Thoracic aorta (tissue), 2 donors: ENCODE results near the gene SCYL2. TPM values are rescaled to one million over a fixed set of nuclear protein-coding genes. Genes with fewer than 3 reads are reported as not detected.
"Not testable (repeated sequence)": the region's sequence is repeated elsewhere in the genome, so short reads cannot be mapped to it uniquely, and the experiment has no call there.

Source experiments
- ATAC-seq: fragments of 150-250 bp; one replicate; pipeline ENCODE4 v1.8.0; 2017; ENCODE audit warnings: low read depth; ENCODE audit not compliant: insufficient number of reproducible peaks, low FRiP score
- DNase-seq: peaks from one replicate; pipeline ENCODE4 v3.0.0-alpha.2; 2020; ENCODE audit warnings: low spot score
- H3K27ac ChIP-seq, 2 donors: fragments of 200-600 bp; sonication (generic); 1 replicate in 1 of 2; 2 replicates in 1 of 2; pipeline ENCODE4 v1.5.1; 2016; ENCODE audit warnings: mild to moderate bottlenecking in 2 of 2, moderate library complexity in 2 of 2
- H3K27me3 ChIP-seq: fragments of 200-600 bp; sonication (generic); replicated peaks from 2 replicates; pipeline ENCODE4 v1.6.0; 2016; ENCODE audit warnings: mild to moderate bottlenecking; ENCODE audit not compliant: insufficient read depth
- H3K36me3 ChIP-seq: fragments of 200-600 bp; sonication (generic); one replicate; pipeline ENCODE4 v1.5.1; 2016
- H3K4me1 ChIP-seq, 2 donors: fragments of 200-600 bp; sonication (generic); 1 replicate in 1 of 2; 2 replicates in 1 of 2; pipeline versions ENCODE4 v1.5.1 to v1.6.0; 2016; ENCODE audit warnings: low read depth in 2 of 2, mild to moderate bottlenecking in 1 of 2; ENCODE audit not compliant: control insufficient read depth in 1 of 2
- H3K4me3 ChIP-seq: fragments of 200-600 bp; sonication (generic); 2 replicates; pipeline ENCODE4 v1.5.1; 2016; ENCODE audit warnings: mild to moderate bottlenecking
- H3K9me3 ChIP-seq: fragments of 200-600 bp; sonication (generic); 2 replicates; pipeline ENCODE4 v1.5.1; 2016
- CTCF ChIP-seq: fragments of 200-600 bp; sonication (generic); IDR thresholded peaks from one replicate; pipeline ENCODE4 v1.5.1; 2019; ENCODE audit warnings: antibody characterized with exemption
- total RNA-seq, 2 donors: library from RNA; depleted of rRNA; stranded (reverse); fragments of >200 nt; gene quantifications; one replicate each; pipeline versions ENCODE4 v1.1.0 to v1.2.3, GENCODE V29; 2016

The SCYL2 gene
- total RNA-seq, 2 donors from 2014 or later = 44.8 to 52.3 TPM

GRCh38 chr12:100302081-100302480, 35.1 kb downstream of the SCYL2 start:
- H3K9me3 ChIP-seq = peaks cover 4% of the 10 kb centered on the region
- H3K4me1 ChIP-seq = no peaks in the 10 kb centered on the region
- H3K4me3 ChIP-seq = no peak overlapping the region
- no peak for TF ChIP-seq CTCF
- ATAC-seq (no peak), DNase-seq (no peak)
- H3K27ac ChIP-seq = no peak overlapping the region
- peaks cover 38% of the 10 kb centered on the region for H3K36me3 ChIP-seq
- H3K27me3 ChIP-seq = no peaks in the 10 kb centered on the region

- Histone ChIP-seq H3K27me3 (no peaks in the 10 kb centered on the region), H3K27ac (no peak overlapping the region), H3K36me3 (peaks cover 34% of the 10 kb centered on the region), H3K9me3 (peaks cover 4% of the 10 kb centered on the region), H3K4me1 (no peaks in the 10 kb centered on the region), H3K4me3 (no peak overlapping the region)
- DNase-seq = no peak
- TF ChIP-seq CTCF = no peak
- ATAC-seq = no peak
These were observed 36.9 kb downstream of the SCYL2 start for GRCh38 chr12:100303831-100304230.

- peaks cover 30% of the 10 kb centered on the region for H3K36me3 ChIP-seq
These were observed 37.4 kb downstream of the SCYL2 start for GRCh38 chr12:100304334-100304733.

GRCh38 chr12:100308138-100308537, 41.2 kb downstream of the SCYL2 start:
- not testable (repeated sequence) for H3K4me1 ChIP-seq, H3K9me3 ChIP-seq

More at GRCh38 chr12:100304334-100304733, 37.4 kb downstream of the SCYL2 start:
- DNase-seq, H3K4me1 ChIP-seq, H3K9me3 ChIP-seq, ATAC-seq, H3K4me3 ChIP-seq, H3K27me3 ChIP-seq, H3K27ac ChIP-seq: not testable (repeated sequence)

GRCh38 chr12:100311317-100311716, 44.3 kb downstream of the SCYL2 start:
- no peak for ATAC-seq
- H3K36me3 ChIP-seq = peaks cover 9% of the 10 kb centered on the region
- H3K4me3 ChIP-seq = no peak overlapping the region
- no peaks in the 10 kb centered on the region for H3K27me3 ChIP-seq
- no peak for DNase-seq
- H3K4me1 ChIP-seq = no peaks in the 10 kb centered on the region
- no peaks in the 10 kb centered on the region for H3K9me3 ChIP-seq
- no peak for TF ChIP-seq CTCF
- H3K27ac ChIP-seq = no peak overlapping the region

More at GRCh38 chr12:100308138-100308537, 41.2 kb downstream of the SCYL2 start:
- H3K27me3 ChIP-seq, H3K4me3 ChIP-seq, H3K27ac ChIP-seq, DNase-seq, ATAC-seq: not testable (repeated sequence)
- peaks cover 14% of the 10 kb centered on the region for H3K36me3 ChIP-seq

GRCh38 chr12:100317371-100317770, 50.4 kb downstream of the SCYL2 start:
- DNase-seq (no peak), ATAC-seq (no peak)
- Histone ChIP-seq H3K4me3 (no peak overlapping the region), H3K27me3 (no peaks in the 10 kb centered on the region), H3K9me3 (no peaks in the 10 kb centered on the region), H3K4me1 (no peaks in the 10 kb centered on the region), H3K36me3 (peaks cover 18% of the 10 kb centered on the region), H3K27ac (no peak overlapping the region)
- no peak for TF ChIP-seq CTCF
